NCI-H187 treated with DMSO at 0.1 percent for 48 hours (cell line): ENCODE results near the gene FBXW5.

ENCODE experiments used
- DNase-seq: peaks from one replicate; lab custom pipeline; 2025; lab: John Stamatoyannopoulos, UW

Gene FBXW5

GRCh38 chr9:136944519-136945332 lies at the start of gene FBXW5, which contains the start of gene C8G:
Gene FBXW5, minus strand, starts transcription at chr9:136944738. Its CDS starts 655 bp downstream, at chr9:136944083.
Gene C8G, plus strand, starts transcription at chr9:136945243. Its CDS starts 78 bp downstream, at chr9:136945321.
- DNase-seq: peak; percentile 2

- DNase-seq: no peak
Measured at GRCh38 chr9:136992819-136993369, 48.4 kb upstream of the FBXW5 start.

GRCh38 chr9:136991993-136992818 lies 47.7 kb upstream of the FBXW5 start, which contains the start of gene PAXX:
Gene PAXX, plus strand, starts transcription at chr9:136992422. Its CDS starts 22 bp downstream, at chr9:136992444.
- peak; percentile 9 for DNase-seq

- DNase-seq: no peak
Measured at GRCh38 chr9:136990242-136990911, 45.8 kb upstream of the FBXW5 start.

- DNase-seq: no peak
Measured at GRCh38 chr9:136988872-136989271, 44.3 kb upstream of the FBXW5 start.

- DNase-seq: no peak
Measured at GRCh38 chr9:136985853-136986252, 41.3 kb upstream of the FBXW5 start.

- DNase-seq: no peak
Measured at GRCh38 chr9:136985027-136985602, 40.6 kb upstream of the FBXW5 start.

- DNase-seq: no peak
Measured at GRCh38 chr9:136984464-136985026, 40.0 kb upstream of the FBXW5 start.

- DNase-seq: no peak
Measured at GRCh38 chr9:136983656-136984314, 39.2 kb upstream of the FBXW5 start.

- DNase-seq: no peak
Measured at GRCh38 chr9:136983167-136983566, 38.6 kb upstream of the FBXW5 start.

- DNase-seq: no peak
Measured at GRCh38 chr9:136982232-136983051, 37.9 kb upstream of the FBXW5 start, which contains the start of gene LCNL1. Gene LCNL1, plus strand, starts transcription at chr9:136982993. Its CDS starts 594 bp downstream, at chr9:136983587.

GRCh38 chr9:136981588-136982231 lies 37.2 kb upstream of the FBXW5 start:
- DNase-seq: no peak

- DNase-seq: no peak
Measured at GRCh38 chr9:136980669-136981478, 36.3 kb upstream of the FBXW5 start.

GRCh38 chr9:136979769-136980587 lies 35.4 kb upstream of the FBXW5 start:
- DNase-seq: no peak

GRCh38 chr9:136978865-136979544 lies 34.5 kb upstream of the FBXW5 start:
- no peak for DNase-seq

- DNase-seq: no peak
Measured at GRCh38 chr9:136978073-136978864, 33.7 kb upstream of the FBXW5 start.
